COLO829 (cell line): ENCODE results near the gene GPR183.
"Not testable (repeated sequence)": the region's sequence is repeated elsewhere in the genome, so short reads cannot be mapped to it uniquely, and the experiment has no call there.

Source experiments
- DNase-seq: peaks from one replicate; pipeline ENCODE4 v3.0.0; 2012; ENCODE audit warnings: low spot score

Gene GPR183

GRCh38 chr13:99249178-99249577 lies 58.0 kb downstream of the GPR183 start:
- DNase-seq, result not testable (repeated sequence)

- DNase-seq, result no peak
Observed at GRCh38 chr13:99246100-99246499, 61.1 kb downstream of the GPR183 start.
